Activated CD8-positive, alpha-beta memory T cell treated with anti-CD3 and anti-CD28 coated beads, Interleukin-2, amount 50 U/mL, for 1 hour (primary cell): ENCODE results near the gene CLEC17A.
"Not testable (repeated sequence)": the region's sequence is repeated elsewhere in the genome, so short reads cannot be mapped to it uniquely, and the experiment has no call there.

Source experiments
- DNase-seq: peaks from one replicate; pipeline ENCODE4 v3.0.0-alpha.2; 2020; ENCODE audit errors: extremely low read depth

The CLEC17A gene

GRCh38 chr19:14580623-14581237, 2.2 kb upstream of the CLEC17A start:
- no peak for DNase-seq

GRCh38 chr19:14584372-14584771, 1.5 kb downstream of the CLEC17A start:
- DNase-seq = not testable (repeated sequence)

- DNase-seq = not testable (repeated sequence)
These were observed 2.3 kb downstream of the CLEC17A start for GRCh38 chr19:14585187-14585586.

DNA sequence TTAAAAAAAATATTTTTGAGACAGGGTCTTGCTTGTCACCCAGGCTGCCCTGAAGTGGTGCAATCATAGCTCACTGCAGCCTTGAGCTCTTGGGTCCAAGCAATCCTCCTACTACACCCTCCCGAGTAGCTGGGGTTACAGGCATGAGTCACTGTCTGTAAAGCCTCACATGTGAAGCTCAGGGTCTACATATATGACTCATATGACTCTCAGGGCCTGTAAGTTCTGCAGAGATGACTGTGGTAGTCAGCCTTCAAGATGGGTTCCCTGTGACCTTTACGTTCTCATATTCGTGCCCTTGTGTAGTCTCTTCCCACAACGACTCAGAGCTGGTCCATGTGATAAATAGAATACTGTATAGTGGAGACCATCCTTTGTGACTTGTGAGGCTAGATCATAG, 6.5 kb downstream of the CLEC17A start:
- DNase-seq = not testable (repeated sequence)

DNA sequence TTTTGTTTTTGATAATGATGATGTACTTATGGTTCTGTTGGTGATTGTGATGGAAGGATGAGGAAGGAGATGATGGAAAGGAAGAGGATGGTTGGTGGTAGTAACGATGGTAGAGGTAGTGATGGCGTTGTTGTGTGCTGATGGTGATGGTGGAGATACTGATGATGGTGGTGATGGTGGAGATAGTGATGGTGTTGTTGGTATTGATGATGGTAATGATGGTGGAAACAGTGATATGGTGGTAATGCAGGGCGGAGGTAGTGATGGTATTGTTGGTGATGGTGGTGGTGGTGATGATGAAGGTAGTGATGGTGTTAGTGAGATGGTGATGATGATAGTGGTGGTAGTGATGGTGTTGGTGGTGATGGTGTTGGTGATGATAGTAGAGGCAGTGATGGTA, 12.7 kb downstream of the CLEC17A start:
- DNase-seq = no peak

DNA sequence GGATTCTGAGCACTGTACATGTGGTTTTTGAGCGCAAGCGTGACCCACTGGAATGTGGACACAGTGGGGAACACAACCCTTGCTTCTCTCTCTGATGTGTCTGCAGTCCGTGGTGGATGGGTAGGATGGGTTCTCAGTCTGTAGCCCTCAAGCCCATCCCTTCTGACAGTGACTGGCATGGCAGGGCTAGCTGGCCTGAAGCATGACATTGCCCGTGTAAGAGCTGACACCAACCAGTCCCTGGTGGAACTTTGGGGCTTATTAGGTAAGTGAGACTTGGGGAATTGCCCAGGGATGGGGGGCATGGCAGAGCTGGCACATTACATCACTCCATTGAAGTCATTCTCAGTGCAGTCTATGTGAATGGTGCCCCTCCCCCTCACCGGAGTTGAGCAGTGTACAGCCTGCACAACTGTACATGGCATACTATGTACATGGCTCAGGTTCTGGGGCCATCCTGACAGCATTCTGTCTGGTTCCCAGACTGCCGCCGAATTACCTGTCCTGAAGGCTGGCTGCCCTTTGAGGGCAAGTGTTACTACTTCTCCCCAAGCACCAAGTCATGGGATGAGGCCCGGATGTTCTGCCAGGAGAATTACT, 16.8 kb downstream of the CLEC17A start:
- DNase-seq = no peak

DNA sequence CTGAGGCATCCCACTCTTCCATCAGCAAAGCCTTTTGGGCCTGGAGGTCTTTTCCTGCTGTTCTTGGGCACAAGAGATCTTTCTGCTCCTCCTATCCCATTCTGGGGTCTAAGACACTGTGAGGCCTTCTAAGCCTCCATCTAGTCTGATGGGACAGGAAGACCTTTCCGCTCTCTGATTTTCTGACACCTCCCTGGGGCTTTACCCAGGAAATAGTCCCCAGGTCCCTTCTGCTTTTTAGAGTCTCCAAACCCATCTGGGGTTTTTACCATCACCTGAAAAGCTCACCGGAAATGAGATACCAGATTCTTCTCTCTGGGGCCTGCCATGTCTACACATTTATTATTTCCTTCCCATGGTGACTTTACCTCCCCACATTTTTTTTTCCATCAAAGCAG, 21.1 kb downstream of the CLEC17A start:
- no peak for DNase-seq

GRCh38 chr19:14606627-14607026, 23.7 kb downstream of the CLEC17A start:
- no peak for DNase-seq

DNA sequence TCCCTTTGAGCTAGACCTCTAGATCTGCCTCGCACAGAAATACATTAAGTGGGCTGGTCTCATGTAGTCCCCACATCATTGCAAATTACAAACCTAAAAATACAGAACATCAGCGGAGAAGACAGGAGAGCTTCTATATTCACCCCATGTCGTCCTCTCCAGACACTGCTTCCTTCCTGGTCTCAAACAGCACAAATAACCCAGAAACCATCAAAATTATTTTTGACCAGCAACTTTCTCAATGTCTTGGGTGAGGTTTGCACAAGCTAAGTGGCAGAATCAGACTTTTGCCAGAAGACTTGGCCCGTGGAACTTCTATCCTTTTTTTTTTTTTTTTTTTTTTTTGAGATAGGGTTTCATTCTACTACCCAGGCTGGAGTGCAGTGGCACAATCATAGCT, 28.2 kb downstream of the CLEC17A start:
- DNase-seq = no peak

- not testable (repeated sequence) for DNase-seq
These were observed 29.4 kb downstream of the CLEC17A start for GRCh38 chr19:14612242-14612641.

GRCh38 chr19:14612657-14613056, 29.8 kb downstream of the CLEC17A start:
- DNase-seq = no peak

DNA sequence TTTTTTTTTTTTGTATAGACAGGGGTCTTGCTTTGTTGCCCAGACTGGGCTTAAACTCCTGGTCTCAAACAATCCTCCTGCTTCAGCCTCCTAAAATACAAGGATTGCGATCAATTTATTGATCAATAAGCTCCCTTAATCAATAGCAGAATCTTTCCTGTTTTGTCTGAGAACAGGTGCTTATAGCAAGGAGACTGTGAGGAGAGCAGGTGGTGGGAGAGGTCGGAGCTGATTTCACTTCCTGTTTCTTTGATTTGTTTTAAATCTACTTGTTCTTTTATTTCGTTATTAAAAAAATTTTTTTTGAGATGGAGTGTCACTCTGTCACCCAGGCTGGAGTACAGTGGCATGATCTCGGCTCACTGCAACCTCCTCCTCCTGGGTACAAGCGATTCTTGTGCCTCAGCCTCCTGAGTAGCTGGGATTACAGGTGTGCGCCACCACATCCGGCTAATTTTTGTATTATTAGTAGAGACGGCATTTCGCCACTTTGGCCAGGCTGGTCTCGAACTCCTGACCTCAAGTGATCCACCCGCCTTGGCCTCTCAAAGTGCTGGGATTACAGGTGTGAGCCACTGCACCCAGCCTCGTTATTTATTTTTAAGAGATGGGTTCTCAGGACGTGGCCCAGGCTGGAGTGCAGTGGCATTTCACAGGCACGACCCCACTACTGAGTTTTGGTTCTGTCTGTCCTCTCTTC, 30.7 kb downstream of the CLEC17A start:
- not testable (repeated sequence) for DNase-seq

- DNase-seq = no peak
These were observed 31.2 kb downstream of the CLEC17A start for GRCh38 chr19:14614099-14614412.

GRCh38 chr19:14615623-14616022, 32.7 kb downstream of the CLEC17A start:
- no peak for DNase-seq

DNA sequence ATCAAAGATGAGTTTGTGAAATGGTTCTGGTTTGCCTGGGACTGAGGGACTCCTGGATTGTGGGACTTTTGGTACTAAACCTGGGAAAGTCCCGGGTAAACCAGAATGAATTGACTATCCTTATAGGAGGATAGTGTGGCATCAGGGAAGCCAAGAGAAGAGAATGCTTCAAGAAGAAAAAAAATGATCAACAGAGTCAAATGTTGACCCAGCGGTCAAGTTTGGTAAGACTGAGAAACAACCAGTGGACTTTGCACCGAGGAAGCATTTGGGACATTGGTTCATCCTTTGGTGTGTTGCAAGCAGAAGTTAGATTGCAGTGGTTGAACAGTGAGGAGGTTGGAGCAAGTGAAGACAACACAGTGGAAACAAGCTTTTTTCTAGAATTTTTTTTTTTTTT, 33.5 kb downstream of the CLEC17A start:
- DNase-seq = no peak

GRCh38 chr19:14619404-14619803, 36.5 kb downstream of the CLEC17A start:
- no peak for DNase-seq

GRCh38 chr19:14624491-14624890, 41.6 kb downstream of the CLEC17A start:
- DNase-seq = not testable (repeated sequence)

DNA sequence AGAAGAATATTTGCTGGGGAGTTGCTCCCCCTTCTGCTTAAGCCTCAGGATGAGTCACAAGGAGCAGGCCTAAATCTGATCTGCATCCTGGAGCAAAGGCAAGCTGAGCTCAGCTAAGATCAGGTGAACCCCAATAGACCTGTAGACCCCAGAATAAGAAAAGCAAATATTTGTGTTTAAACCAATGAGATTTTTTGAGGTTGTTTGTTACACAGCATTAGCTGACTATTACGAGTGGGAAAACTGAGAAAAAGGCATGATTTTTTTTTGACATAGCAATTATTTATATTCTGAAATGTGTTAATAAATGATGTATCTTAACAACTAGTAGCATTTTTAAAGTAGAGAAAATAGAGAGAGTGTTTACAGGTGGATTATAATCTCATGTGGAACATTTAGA, 46.7 kb downstream of the CLEC17A start:
- no peak for DNase-seq

DNA sequence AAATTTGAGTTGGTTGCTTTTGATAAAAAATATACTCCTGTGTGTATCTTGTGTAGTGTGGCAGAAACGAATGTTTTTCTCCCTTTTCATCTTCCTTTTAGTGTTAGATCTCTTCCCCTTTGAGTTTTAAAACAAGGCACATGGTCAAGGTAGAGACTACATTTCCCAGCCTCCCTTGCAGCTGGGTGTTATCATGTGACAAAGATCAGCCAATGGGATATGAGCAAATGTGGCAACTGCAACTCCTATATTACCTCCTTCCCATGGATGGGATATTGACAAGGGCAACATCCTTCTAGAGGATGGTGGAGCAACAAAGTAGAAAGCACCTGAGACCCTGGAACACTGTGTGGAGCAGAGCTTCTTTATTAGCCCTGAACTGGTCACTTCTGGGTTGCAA, 49.4 kb downstream of the CLEC17A start:
- no peak for DNase-seq

- DNase-seq = no peak
These were observed 56.8 kb downstream of the CLEC17A start for GRCh38 chr19:14639536-14640277.

DNA sequence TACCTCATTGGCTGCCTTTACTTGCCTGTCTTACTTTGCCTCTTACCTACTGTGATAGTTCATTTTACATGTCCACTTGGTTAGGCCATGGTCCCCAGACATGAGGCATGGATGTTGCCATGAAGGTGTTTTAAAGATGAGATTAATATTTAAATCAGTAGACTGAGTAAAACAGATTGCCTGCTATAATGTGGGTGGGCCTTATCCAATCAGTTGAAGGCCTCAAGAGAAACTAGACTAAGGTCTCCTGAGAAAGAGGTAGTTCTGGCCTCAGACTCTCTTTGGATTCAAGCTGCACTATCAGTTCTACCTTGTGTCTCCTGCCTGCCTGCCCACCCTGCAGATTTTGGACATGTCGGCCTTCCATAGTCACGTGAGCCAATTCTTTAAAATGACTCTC, 65.6 kb downstream of the CLEC17A start:
- no peak for DNase-seq

GRCh38 chr19:14649020-14649419, 66.1 kb downstream of the CLEC17A start:
- DNase-seq = no peak

DNA sequence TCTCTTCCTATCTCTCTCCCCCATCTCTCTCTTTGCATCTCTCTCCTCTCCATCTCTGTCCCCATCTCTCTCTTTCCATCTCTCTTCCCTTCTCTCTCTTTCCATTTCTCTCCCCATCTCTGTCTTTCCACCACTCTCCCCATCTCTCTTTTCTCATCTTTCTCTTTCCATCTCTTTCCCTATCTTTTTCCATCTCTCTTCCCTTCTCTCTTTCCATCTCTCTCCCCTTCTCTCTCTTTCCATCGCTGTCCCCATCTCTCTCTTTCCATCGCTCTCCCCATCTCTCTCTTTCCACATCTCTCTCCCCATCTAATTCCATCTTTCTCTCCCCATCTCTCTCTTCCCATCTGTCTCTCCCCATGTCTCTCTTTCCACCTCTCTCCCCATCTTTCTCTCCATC, 67.3 kb downstream of the CLEC17A start:
- no peak for DNase-seq
